ENCODE results near the gene PSMB10.
A peak's percentile ranks its signal among the peaks of the same experiment; 100 is the strongest.

The PSMB10 gene

DNA sequence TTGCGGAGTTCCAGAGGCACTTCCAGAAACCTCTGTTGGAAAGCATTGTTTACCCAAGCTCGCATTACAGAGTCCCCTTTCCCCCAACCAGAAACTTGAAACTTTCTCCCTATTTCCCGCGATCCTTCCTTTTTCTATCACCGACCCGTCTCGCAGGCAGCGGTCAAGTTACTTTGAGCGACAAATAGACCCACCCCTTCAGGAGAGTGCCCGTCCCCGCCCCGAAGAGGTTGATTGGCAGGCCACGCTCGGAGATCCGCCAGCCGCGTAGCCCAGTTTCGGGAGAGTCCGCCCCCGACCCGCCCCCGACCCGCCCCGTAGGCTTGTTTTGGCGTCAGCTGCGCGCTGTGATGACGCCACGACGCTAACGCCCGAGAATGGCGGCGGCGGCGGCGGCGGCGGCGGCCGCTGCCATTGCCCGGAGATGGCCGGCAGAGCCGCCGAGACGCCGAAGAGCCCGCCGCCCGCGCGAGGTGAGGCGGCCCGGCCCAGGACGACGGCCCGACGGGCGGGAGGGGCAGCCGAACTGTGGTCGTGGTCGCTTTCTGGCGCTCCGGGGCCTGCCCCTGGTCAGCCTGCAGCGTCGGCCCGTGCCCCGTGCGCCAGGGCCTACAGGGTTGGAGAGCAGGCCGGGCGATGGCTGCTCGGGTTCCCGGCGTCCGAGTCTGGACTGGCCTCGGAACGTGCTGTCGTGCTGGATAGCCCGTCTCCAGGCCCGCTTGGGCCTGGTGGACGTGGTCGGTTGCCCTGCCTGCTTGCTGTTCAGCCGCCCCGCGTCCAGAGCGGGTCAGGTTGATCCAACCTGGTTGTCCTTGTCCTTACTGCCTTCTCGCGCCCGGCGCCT, 43.5 kb downstream of the PSMB10 start, which contains the start of gene PSKH1:
TSS of gene PSKH1 (plus strand) at position 356 of the 844 bp plus-strand sequence. CDS start 15,496 bp downstream, outside the sequence.
- peak; percentile 93 for DNase-seq (ENCODE audit: low spot score)

DNA sequence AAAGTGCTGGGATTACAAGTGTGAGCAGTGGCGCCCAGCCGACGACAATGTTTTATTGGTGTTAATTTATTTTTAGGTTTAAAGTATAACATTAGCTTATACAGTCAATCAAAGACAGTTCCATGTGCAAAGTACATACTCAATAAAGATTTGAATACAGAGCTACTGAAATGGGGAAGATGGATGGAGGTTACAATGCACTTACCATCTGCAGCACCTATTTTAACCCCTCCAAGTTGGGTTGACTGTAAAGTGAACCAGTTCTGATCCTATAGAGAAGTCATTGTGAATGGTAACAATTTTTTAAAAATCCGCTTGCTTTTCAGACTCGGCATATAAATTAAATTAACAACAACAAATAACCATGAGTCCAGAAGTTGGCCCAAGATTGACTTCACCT, 44.3 kb downstream of the PSMB10 start:
- no peak for DNase-seq (ENCODE audit: low spot score)

DNA sequence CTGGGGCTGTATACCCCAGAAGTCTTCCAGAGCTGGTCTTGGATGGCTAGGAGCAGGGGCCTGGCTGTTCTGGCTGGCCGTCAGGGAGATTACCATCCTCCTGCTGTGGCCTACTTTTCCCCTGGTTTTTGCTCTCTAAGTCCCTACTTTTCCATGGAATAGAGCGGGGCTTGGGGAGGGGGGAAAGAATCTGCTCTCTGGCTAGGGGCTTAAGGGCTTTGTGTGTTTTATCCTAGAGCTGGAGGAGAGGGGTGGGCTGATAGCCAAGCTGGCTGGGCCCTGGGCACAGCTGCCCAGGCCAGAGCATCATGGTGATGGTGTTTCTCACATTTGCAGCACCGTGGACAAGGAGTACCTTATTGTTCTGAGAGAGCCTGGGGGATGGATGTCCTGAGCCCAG, 48.3 kb downstream of the PSMB10 start:
- DNase-seq (ENCODE audit: low spot score): no peak

DNA sequence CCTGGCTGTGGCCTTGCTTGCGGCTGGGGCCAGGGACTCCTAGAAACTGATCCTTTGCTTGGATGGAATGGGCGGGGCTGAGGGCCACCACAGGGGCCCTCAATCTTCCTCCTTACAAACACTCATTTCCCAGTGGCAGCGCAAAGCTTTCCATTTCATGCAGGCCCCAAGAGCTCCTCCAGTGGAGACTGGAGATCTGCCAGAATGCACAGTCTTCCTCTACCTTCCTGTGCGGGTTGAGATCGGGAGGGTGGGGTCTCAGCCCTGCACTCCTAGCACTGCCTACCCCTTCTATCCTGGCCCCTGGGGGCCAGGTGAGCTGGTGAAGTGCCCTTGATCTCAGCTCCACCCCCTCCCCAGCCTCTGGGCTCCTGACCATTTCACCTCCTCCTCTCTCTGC, 50.3 kb downstream of the PSMB10 start:
- DNase-seq (ENCODE audit: low spot score): no peak

DNA sequence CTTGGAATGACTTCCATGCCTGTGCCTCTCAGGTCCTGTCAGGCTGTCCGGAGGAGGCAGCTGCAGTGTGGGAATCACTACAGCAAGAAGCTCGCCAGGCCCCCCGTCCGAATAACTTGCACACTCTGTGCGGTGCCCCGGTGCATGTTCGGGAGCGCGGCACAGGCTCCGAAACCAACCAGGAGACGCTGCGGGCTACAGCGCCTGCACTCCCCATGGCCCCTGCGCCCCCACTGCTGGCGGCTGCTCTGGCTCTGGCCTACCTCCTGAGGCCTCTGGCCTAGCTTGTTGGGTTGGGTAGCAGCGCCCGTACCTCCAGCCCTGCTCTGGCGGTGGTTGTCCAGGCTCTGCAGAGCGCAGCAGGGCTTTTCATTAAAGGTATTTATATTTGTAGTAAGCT, 50.7 kb downstream of the PSMB10 start:
- no peak for DNase-seq (ENCODE audit: low spot score)

DNA sequence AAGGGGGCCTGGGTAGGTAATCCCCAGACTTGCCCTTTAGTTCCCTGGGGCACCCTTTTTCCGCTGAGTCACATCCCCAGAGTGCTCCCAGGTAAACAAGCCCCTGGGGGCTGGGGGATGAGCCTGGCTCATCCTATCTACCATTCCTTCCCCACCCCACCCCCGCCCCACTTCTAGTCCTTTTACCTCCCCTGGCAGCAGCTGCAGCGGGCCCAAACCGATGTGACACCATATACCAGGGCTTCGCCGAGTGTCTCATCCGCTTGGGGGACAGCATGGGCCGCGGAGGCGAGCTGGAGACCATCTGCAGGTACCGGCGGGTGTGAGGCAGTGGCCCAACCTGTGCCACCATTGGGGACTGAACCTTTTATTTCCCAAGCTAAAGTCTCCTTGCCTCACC, 51.1 kb downstream of the PSMB10 start:
- no peak for DNase-seq (ENCODE audit: low spot score)

DNA sequence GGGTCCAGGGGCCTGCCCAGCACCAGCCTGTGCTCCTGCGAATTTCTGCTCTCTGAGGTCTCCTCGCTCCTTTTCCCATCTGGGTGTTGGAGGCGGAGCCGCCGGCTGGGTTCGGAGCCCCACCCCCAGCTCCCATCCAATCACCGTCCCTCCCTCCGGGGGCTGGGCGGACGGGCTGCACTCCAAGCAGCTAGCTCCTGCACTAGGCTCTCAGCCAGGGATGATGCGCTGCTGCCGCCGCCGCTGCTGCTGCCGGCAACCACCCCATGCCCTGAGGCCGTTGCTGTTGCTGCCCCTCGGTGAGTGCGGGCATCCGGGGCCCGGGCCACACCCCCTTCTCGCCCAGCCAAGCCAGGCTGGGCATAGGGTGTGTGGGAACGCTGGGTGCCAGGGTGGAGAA, 52.0 kb downstream of the PSMB10 start, which contains the start of gene NRN1L:
TSS of gene NRN1L (plus strand) at position 202 of the 400 bp plus-strand sequence. CDS start at position 221, 19 bp downstream.
- peak; percentile 84 for DNase-seq (ENCODE audit: low spot score)

Small RNA genes lying within 50 kb of the gene (small RNA-seq; reads per million reads assigned to genes)
- gene NRN1L: 0 reads per million in 2 experiments

Data from SK-N-DZ (cell line).